GM19324 (cell line): ENCODE results near the gene ARPC5L.

Experiments
- ATAC-seq: cut with Tn5 transposase; IDR thresholded peaks from one replicate; pipeline ENCODE4 v1.9.1; 2021; ENCODE audit warnings: mild to moderate bottlenecking, moderate library complexity; ENCODE audit not compliant: unreplicated experiment, low FRiP score

Gene ARPC5L

GRCh38 chr9:124860582-124861341, 1.2 kb upstream of the ARPC5L start:
- no peak for ATAC-seq

DNA sequence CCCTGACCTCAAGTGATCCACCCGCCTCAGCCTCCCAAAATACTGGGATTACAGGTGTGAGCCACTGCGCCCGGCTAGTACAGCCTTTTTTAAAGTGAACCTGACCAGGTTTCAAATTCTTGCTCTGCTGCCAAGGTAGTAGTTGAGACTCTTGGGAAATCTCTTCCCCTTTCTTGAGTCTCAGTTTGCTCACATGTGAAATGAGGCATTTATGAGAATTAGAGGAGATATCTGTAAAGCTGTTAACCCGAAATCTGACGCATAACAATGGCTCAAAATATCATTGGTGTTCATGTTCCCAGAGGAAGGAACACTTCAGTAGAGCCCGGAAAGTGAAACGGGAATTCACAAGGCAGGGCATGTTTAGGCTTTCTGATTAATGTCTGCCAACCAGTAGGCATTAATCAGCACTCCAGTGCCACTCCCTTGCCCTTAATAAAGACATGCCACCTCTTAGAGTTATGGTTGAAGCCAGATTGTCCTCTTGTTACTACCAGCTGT, 1.5 kb downstream of the ARPC5L start:
- ATAC-seq = no peak

DNA sequence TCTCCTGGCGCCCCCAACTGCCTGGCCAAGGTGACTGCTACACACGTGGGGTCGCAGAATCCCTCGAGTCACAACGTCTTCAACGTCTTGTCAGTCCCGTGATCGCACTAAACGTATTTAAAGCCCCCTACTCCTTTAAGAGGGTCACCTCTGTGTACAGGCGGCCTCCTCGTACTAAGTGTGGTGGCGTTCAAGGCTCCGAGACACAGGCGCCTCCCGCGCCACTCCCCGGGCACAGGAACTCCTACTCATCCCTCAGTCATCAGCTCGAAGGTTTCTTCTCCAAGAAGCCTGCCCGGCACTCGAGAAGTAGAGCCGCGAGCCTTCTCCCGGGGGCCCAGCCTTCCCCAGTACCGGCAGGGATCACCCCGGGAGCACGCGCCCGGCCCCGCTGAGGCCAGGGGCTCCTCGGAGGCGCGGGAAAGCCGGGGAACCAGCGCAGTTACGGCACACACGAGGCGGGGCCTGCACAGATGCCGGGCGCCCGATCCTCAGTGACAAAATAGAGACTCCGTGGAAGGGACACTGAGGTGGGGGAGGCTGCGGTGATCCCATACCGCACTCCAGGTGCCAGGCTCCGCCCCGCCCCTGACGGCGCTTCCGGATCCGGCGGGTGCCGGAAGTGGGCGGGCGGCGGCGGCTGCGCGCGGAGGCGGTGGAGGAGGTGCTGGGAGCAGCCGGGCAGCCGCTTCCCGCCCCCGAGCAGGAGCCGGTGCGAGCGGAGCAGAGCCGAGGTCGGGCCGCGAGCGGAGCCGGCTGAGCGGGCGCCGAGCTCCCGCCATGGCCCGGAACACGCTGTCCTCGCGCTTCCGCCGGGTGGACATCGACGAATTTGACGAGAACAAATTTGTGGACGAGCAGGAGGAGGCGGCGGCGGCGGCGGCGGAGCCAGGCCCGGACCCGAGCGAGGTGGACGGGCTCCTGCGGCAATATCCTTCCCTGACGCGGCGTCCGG, 6.9 kb downstream of the ARPC5L start:
- ATAC-seq = peak; percentile 63

DNA sequence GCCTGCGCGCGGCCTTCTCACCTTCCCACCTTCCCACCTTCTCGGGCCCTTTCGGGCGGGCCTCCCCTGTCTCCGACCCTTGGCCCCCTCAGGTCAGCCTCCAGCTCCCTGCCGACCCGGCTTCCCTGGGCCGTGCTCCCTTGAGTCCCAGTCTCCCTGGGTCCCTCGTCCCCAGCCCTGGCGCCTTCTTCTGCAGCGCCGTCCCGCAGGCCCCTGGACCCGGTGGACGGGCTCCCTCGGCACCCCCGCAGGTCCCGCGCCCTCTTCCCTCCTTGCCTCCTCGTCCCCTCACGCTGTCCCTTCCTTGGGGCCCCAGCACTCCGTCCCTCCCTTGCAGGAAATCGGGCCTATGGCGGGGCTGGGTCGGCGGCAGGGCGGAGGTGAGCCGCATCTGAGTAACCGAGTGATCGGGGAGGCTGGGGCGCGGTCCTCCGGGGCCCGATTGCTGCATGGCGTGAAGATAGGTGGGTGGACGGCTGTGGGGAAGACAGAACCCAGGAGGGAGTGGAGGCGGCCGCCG, 7.6 kb downstream of the ARPC5L start:
- ATAC-seq = peak; percentile 8

- peak; percentile 47 for ATAC-seq
Measured at GRCh38 chr9:124869986-124870560, 8.1 kb downstream of the ARPC5L start.

- ATAC-seq = no peak
Measured at GRCh38 chr9:124870723-124871122, 8.8 kb downstream of the ARPC5L start.

DNA sequence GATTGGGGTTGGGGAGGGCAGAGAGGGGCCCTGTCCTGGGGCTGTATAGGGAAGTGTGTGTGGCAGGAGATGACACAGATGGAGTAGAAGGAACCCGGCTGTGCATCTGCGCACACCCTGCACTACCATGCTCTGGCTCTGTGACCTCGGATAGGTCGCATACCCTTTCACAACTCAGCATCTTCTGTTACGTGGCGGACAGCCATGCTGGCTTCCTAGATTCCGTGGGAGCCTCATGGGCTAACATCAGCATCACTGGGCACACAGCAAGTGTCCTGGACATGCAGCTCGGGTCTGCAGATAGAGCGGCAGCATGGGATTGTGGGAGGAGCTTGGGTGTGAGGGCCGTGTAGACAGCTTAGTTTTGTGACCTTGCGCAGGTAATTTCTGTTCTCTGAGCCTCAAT, 9.2 kb downstream of the ARPC5L start:
- no peak for ATAC-seq

- ATAC-seq = no peak
Measured at GRCh38 chr9:124873664-124874063, 11.7 kb downstream of the ARPC5L start.

- no peak for ATAC-seq
Measured at GRCh38 chr9:124875501-124875900, 13.6 kb downstream of the ARPC5L start.

DNA sequence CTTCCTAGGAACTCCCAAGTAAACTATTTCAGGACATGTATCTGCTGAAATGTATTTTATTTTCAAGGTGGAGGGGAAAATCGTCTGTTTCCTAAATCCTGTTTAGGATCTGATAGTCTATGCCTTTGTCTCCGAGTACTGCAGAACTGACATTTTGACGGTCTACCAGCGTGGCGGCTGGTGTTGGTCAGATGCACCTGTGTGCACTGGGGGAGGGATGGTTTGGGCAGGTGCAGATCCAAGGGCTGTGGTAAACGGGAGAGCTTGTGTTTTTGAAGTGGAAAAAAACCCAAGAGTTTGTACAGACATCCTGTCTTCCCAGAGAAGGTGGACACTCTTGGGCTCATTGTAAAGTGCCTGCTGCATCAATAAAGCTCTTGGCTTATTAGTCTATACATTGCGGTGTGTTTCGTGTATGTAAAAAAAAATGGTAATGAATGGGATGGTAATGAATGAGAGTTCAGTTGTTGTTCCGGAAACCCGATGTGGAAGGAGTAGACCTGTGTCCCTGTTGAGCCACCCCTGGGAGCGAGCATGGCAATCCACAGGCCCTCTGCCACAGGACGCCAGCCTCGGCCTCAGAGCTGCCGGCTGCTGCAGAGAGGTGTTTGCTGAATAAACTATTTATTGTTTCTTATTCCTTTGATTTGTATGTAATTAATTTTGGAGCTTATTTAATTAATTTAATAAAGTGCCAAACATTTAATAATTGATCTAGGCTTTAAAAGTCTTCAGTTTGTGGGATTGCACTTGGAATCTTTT, 15.3 kb downstream of the ARPC5L start:
- ATAC-seq = no peak

- no peak for ATAC-seq
Measured at GRCh38 chr9:124878021-124878420, 16.1 kb downstream of the ARPC5L start.

- ATAC-seq = no peak
Measured at GRCh38 chr9:124878518-124878917, 16.6 kb downstream of the ARPC5L start.

DNA sequence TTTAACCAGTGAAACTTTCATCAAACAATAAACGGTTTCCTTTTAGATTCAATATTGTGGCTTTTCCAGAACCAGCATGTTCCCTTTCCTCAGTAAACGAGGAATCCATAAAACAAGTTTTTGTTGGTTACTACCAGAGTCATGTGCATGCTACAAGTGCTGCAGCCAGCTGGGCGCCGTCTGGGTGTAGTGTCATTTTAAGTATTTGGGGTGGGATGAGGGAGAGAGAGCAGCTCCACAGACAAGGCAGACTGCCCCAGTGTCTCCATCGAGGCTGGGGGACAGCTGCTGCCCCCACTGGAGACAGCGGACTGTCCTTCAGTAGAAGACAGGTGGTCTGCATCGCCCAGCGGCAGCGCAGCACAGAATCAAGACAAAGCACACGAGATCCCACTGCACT, 17.3 kb downstream of the ARPC5L start:
- ATAC-seq = no peak

DNA sequence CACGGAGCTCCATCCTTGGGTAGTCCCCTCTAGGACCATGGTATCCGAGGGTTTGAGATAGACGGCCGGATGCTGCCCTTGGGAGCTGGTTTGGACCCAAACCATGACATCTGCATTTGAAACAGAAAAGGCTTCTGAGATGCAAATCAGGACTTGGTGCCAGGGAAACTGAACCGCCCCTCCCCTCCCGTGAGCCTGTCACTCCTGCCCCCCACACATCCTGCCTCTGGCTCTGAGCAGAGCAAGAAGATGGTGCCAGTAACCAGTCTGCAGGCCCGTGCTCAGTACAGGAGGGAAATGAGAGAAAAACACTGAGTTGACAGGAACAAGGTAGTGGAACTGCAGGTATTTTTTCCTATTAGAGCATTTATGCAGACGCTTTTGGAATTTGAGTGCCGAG, 18.6 kb downstream of the ARPC5L start:
- no peak for ATAC-seq

GRCh38 chr9:124881138-124881743, 19.3 kb downstream of the ARPC5L start:
- ATAC-seq = no peak

GRCh38 chr9:124882231-124882630, 20.3 kb downstream of the ARPC5L start:
- no peak for ATAC-seq

- no peak for ATAC-seq
Measured at GRCh38 chr9:124884376-124884775, 22.4 kb downstream of the ARPC5L start.

DNA sequence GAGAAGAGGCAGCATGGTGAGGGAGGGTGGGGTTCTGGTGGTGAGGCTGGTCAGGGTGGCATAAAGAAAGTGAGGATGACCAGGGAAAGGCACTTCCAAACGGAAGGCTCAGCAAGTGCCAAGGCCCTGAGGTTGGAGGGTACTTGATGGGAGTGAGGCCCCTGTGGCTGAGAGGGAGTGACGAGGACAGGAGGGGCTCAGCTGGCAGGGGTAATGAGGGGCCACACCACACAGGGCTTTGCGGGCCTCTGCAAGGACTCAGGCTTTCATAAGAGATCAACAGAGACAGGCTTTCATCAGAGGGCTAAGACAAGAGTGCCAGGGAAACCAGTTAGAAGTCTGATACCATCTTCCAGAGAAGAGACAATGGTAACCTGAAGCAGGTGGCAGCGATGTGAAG, 23.6 kb downstream of the ARPC5L start:
- no peak for ATAC-seq

DNA sequence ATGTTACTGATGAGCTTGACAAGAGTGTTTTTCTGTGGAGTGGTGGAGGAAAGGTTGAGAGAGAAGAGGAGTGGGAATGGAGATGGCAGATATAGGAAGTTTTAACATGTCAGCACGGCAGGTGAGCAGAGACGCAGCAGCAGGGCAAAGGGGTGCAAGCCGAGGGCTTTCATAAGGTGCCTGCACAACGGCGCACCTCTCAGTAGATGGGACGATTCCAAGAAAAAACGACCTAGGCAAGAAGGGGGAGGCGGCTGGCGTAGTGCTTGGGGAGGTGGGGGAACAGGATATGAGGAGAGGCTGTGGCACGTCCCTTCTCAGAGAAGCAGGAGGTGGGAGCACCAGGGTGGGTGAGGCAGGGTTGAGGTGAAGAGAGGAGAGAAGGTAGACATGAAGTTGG, 24.5 kb downstream of the ARPC5L start:
- ATAC-seq = no peak
